GM19193 (cell line): ENCODE data around the gene ARHGEF1.

ENCODE experiments used
- POLR2A ChIP-seq: IDR thresholded peaks from 4 replicates; pipeline ENCODE4 v1.6.1; 2011; ENCODE audit not compliant: insufficient read depth, insufficient read length; ENCODE audit errors: extremely low read depth

Gene ARHGEF1

DNA sequence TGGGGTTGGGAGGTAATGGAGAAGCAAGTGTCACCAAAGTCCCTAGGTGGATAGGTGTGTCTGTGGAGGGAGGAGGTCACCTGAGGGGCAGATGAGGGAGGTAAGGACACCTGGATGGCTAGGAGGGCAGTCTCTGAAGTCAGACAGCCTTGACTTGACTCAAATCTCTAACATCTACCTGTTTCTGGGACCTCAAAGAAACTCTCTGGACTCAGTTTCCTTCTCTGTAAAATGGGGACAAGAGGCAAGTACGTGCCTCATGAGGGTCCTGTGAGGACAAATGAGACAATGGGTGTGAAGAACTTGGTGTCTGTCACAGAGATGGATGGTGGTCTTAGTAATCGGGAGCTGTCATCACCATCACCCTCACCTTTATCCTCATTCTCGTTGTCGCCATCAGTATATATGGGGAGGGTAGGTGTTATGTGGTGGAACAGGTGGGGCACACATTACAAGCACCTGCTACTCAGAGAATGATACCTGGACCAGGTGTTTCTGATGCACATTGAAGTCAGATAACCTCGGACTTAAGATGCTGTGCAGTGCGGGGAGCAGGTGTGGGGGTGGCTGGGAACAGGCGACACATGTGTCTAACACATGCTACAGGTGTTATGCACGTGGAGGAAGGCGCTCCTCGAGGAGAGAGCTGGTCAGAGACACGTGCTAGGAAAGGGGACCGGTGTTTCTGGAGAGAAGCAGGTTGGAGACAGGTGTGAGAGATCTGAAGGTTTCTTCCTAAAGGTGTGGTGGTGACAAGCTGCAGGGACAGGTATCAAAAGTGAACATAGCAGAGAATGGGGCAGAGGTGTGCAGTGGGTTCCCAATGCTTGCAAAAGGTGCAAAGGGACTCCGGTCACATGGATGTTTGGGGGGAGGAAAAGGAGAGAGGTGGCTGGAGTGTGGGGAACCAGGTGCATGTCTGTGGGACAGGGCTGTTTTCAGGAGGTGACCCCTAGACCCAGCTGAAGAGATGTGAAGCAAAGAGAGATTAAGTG is 41.5 kb downstream of the ARHGEF1 start:
- TF ChIP-seq POLR2A: no peak

DNA sequence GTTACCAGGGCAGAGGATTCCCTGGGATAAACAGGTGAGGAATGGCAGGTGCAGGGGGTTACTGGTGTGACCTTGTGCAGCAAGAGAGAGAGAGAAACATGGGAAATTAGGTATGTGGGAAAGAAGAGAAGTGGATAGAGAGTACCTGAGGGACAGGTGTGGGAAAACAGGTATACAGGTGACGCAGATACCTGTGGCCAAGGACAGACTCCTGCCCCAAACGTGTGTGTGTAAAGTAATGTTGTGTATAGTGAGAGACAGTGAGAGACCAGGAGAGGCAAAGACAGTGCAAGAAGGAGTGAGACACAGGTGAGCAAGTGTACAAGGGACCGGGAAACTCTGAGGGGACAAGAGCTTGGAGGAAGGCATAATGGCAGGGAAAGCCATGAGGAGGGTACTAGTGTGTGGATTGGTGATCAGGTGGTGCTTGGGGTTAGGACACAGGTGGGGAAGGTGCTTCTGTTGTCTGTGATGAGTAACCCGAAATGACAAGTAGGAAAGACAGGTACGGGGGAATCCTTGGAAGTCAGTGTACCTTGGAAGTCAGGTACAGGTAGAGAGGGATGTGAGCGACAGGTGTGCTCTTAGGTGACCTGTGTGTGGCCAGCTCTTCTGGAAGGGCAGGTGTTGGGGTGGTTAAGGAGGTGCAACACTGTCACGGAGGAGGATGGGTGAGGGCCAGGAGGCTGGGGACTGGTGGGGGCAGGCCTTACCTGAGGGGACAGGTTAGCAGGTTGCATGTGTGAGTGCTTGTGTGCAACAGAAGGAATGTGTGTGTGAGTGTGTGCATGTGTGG is 42.4 kb downstream of the ARHGEF1 start:
- TF ChIP-seq POLR2A: no peak

DNA sequence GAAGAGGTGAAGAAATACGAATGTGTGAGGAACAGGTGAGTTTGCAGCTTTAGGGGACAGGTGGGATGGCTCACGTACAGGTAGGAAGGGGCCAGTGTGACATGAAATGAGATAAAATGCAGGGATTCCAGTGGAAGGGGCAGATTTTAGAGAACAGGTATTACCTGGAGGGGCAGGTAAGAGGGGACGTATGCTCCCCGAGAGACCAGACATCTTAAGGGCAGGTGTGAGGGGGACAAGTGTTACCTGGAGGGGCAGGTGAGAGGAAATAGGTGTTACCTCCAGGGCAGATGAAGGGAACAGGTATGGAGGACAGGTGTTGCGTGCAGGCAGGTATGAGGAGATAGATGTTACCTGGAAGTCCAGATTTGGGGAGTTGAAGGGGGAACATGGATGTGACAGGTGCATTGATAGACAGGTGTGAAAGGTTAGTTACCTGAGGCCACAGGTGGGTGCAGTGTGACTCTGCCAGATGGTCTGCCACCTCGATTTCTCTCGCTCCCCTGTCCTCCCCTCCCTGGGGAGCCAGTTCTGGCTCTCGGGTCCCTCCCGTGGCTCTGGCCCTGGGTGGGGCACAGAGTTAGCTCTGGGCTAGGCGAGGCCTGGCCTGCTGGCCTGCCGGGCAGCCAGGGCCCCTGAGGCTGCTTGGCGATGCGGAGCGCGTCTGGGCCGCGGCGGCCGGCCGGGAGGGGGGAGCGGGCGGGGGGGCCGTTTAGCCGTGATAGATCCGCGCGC is 43.2 kb downstream of the ARHGEF1 start:
- TF ChIP-seq POLR2A: no peak

DNA sequence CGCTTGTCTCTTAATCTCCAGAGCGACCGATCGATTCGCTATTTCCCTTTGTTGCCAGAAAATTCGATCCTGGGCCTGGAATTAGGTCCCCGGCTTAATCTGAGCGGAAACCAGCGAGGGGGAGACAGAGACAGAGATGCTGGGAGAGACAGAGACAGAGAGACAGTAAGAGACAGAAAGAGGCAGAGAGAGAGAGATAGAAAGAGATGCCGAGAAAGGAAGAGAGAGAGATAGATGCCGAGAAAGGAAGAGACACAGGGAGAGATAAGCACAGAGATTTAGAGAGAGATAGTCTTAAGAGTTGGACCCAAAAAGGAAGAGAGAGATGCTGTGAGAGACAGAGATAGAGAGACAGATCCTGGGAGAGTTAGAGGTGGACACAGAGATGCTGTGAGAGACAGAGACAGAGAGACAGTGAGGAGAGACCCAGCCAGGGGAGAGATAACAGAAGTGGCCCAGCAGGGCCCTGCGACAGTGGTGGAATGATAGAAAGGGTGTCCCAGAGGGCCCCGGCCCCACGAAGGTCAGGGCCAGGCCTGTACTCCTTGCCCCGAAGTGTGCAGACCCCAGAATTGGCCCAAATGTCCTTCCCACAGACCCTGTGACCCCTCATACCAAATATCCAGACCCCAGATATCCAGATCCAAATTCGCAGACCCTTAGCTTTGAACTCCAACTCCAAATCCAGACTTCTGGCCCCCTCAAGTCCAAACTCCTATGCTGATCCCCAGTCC is 43.9 kb downstream of the ARHGEF1 start:
- TF ChIP-seq POLR2A: no peak

DNA sequence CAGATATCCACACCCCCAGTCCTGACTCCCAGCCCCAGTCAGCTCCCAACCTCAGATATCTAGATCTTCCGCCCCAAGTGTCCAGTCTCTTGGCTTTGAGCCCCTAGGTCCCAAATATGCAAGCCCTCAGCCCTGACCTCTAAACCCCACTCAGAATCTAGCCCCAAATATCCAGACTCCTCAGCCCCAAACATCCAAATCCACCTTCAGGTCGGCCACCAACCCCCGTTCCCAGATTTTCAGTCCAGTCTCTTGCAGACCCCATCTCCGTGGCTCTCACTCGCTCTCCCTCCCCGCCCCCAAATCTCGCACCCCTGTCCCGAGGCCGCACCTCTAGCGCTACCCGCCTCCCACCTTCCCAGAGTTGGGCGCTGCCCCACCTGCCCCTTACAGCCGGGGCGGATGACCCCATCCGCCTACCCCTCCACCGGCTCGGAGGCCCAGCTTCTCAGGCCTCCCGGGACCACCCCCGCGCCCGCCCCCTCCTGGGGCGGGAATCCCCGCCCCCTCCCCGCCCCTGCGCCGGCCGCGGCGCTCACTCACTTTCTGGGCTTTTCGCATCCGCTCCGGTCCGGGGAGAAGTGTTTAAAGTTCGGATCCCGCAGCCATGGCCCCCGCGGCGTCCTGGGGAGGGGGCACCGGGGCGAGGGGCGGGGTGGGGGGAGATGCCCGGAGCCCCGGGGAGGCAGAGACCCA is 44.7 kb downstream of the ARHGEF1 start:
- TF ChIP-seq POLR2A: no peak

DNA sequence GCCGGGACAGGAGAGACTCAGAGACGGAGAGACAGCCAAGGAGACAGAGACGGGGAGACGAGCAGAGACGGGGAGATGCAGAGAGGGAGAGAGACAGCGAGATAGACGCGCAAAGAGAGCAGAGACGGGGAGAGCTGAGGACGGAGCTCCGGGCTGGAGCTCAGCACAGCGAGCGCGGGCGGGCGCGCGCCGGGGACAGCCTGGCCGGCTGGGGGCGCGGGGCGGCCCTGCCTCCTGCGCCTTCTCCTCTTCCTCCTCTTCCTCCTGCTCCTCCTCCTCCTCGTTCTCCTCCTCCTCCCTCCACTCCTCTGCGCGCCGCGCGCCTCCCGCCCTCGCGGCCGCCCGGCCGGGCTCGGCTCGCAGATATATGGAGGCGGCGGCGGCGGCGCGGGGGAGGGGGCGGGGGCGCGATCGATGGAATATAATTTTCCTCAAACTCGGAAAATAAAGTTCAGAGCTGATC is 45.3 kb downstream of the ARHGEF1 start, which contains the start of gene ERFL:
Gene ERFL, minus strand, starts transcription at position 229 of the 463 bp plus-strand sequence. CDS start 15,530 bp downstream, outside the sequence.
- no peak for TF ChIP-seq POLR2A

DNA sequence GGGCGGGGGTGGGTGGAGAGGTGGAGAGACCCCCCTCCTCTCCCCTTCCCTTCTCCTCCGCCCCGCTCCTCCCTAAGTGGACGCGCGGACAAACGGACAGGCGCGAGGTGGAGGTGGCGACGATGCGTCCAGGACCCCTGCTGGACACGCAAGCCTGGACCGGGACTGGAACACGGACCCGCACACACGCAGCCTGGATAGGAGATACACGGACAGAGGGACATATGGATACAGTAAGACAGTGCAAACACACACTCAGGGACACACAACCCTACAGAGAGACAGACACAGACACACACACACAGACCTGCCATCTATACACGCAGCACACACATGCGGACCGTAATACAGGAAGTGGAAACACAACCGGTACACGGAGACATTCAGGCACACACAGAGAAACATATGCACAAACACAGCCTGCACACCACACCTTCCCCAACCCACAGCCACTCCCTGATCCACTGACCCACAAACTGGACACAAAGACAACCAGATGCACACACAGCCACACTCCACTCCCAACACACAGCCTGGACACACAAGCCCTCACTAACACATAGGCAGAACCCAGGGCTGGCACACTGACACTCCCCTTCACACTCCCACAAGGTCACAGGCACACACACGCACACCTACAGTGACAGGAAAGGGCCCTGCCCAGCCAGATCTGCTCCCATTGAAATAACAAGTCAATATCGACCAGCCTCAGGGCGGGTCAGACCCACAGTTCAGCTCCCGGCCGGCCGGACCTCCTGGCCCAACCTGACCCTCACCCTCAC is 46.0 kb downstream of the ARHGEF1 start:
- TF ChIP-seq POLR2A: no peak

DNA sequence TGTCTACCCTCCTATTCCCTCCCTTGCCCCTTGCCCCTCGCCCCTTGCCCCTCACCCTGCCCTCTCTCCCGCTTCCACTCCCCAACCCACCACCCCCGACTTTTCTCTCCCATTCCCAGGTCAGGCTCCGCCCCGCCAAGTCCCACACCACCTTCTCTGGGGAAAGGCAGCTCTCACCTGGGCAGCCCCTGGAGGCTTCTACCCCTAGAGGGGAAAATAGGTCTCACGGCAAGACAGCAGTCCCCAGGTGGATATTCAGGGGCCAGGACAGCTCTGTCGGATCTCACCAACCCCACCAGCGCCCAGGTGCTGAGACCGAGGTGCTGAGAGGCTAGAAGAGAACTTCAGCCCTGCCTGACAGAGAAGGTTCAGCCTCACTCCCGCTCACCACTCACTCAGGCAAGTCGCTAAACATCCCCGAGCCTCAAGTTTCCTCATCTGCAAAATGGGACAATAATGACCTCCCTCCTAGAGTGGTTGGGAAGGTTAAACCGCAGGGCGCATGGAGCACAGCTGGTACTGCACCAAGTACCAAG is 46.6 kb downstream of the ARHGEF1 start:
- TF ChIP-seq POLR2A: no peak

DNA sequence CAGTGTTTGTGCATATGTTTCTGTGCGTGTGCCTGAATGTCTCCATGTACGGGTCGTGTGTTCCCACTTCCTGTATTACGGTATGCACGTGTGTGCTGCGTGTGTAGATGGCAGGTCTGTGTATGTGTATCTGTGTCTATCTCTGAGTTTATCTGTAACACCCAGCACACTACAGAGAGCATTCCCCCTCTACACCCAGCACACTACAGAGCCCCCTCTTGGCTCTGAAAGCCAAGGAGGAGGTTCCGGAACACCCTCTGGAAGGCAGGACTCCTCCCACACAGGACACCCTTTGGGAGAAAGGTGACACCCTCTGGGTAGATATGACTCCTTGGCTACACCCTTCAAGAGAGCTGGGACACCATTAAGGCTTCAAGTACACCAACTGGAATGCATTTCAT is 47.3 kb downstream of the ARHGEF1 start:
- no peak for TF ChIP-seq POLR2A

DNA sequence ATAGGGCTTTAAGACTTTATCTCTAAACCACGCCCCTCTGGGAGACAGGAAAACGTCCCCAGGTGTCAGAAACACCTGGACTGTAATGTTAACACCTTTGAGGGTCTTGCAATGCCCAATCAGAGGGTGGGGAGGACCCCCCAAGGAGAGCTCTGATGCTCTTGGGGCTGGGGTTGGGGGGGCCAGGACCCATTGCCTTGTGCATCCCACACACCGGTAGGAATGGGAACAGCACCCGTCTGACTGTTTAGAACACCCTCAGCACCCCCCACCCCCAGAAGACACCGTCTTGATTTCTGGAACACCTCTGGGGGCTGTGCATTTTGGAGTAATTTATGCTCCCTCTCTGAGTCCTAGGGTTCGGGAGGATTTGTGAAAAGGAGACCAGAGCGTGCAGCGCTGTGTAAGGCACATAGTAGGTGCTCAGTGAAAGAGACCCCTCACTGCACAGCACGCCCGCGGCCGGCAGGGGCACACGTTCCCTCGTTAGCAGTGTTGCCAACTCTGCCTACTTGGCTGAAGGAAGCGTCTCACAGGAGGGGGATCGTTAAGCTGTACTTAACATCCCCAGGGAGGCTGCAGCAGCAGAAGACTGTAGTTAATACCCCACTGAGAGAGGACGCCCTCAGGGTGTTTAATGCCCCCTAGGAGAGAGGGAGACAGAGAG is 48.1 kb downstream of the ARHGEF1 start:
- TF ChIP-seq POLR2A: no peak

DNA sequence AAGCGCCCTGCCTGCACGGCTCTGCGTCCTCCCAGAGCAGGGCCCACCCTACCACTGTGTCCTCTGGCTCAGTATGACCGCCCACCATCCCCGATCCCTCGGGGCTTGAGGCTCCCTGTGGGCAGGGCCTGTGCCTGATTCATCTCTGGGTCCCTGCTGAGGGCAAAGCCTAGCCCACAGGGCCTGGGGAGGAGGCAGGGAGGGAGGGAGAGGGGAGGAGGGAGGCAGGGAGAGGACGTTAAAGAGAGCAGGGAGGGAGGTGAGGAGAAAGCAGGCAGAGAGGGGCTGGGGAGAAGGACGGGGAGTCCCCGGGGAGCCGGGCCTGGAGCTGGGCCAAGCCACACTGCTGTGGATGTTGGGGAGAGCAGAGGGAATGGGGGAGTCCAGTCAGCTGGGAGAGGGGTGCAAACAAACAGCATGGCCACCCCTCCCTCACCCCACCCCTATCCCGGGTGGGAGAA is 49.3 kb downstream of the ARHGEF1 start:
- no peak for TF ChIP-seq POLR2A

DNA sequence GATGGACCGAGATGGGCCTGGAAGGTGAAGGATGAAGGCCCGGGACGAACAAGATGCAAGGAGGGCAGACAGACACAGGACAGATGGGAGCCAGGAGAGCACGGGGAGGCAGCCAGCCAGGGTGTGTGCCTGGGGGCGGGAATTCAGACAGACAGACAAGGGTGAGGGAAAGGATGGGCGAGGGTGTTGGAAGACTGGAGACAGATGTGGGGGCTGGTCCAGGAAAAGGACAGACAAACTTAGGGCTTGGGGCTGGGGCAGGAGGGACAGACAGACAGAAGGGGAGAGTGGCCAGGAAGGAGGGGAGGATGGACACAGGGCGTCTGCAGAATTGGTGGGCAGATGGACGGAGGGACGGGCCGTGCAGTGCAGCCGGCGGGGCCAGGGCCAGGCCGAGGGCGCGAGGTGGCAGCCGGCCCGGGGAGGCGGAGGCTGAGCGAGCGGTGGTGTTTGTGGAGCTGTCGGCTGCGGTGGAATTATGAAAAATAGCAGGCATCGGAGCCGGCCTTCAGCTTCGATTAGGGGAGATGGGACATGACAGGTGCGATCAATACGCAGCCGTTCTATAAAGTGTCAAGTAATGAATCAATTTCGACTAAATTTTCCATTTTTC is 49.8 kb downstream of the ARHGEF1 start:
- no peak for TF ChIP-seq POLR2A
